GM18526 (cell line): ENCODE results near the gene SHTN1.

ENCODE experiments used
- POLR2A ChIP-seq: IDR thresholded peaks from 3 replicates; pipeline ENCODE4 v1.6.1; 2011; ENCODE audit not compliant: insufficient read length; ENCODE audit errors: extremely low read depth

Gene SHTN1

GRCh38 chr10:116994113-116994890 lies 10.7 kb downstream of the SHTN1 start:
- TF ChIP-seq POLR2A = no peak

GRCh38 chr10:116993610-116994009 lies 11.4 kb downstream of the SHTN1 start:
- TF ChIP-seq POLR2A = no peak

- TF ChIP-seq POLR2A = no peak
Observed at GRCh38 chr10:116992183-116992582, 12.8 kb downstream of the SHTN1 start.

- no peak for TF ChIP-seq POLR2A
Observed at GRCh38 chr10:116990276-116990800, 14.6 kb downstream of the SHTN1 start.

GRCh38 chr10:116989439-116989838 lies 15.5 kb downstream of the SHTN1 start:
- no peak for TF ChIP-seq POLR2A

GRCh38 chr10:116988311-116988710 lies 16.7 kb downstream of the SHTN1 start:
- TF ChIP-seq POLR2A = no peak

- no peak for TF ChIP-seq POLR2A
Observed at GRCh38 chr10:116985611-116986010, 19.4 kb downstream of the SHTN1 start.

- no peak for TF ChIP-seq POLR2A
Observed at GRCh38 chr10:116984202-116984990, 20.6 kb downstream of the SHTN1 start.

GRCh38 chr10:116980041-116980440 lies 24.9 kb downstream of the SHTN1 start:
- TF ChIP-seq POLR2A = no peak

- no peak for TF ChIP-seq POLR2A
Observed at GRCh38 chr10:116978901-116979300, 26.1 kb downstream of the SHTN1 start.

GRCh38 chr10:116974456-116975005 lies 30.5 kb downstream of the SHTN1 start:
- no peak for TF ChIP-seq POLR2A

GRCh38 chr10:116973946-116974455 lies 31.0 kb downstream of the SHTN1 start:
- no peak for TF ChIP-seq POLR2A

- TF ChIP-seq POLR2A = no peak
Observed at GRCh38 chr10:116973371-116973905, 31.5 kb downstream of the SHTN1 start.

GRCh38 chr10:116972131-116972530 lies 32.9 kb downstream of the SHTN1 start:
- TF ChIP-seq POLR2A = no peak

GRCh38 chr10:116970050-116970449 lies 34.9 kb downstream of the SHTN1 start:
- no peak for TF ChIP-seq POLR2A
